NCI-H748 (cell line): ENCODE data around the gene RADX.

Source experiments
- DNase-seq: peaks from one replicate; lab custom pipeline; 2025; ENCODE audit not compliant: unreplicated experiment; lab: John Stamatoyannopoulos, UW

RADX gene

GRCh38 chrX:106680716-106681115 lies 68.9 kb downstream of the RADX start:
- no peak for DNase-seq

DNA sequence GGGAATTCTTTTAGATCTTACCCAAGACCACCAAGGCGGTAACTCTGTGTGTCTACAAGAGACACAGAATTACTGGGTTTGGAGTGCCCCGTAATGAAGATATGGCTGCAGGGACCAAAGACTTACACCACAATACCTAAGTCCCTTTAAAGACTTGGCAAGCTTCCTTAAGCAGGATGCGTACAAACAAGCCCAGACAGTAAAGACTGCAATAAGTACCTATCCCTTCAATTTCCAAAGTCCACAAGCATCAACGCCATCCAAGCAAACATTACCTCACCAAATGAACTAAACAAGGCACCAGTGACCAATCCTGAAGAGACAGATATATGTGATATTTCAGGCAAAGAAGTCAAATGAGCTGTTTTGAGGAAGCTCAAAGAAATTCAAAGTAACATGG lies 72.4 kb downstream of the RADX start:
- DNase-seq = no peak

DNA sequence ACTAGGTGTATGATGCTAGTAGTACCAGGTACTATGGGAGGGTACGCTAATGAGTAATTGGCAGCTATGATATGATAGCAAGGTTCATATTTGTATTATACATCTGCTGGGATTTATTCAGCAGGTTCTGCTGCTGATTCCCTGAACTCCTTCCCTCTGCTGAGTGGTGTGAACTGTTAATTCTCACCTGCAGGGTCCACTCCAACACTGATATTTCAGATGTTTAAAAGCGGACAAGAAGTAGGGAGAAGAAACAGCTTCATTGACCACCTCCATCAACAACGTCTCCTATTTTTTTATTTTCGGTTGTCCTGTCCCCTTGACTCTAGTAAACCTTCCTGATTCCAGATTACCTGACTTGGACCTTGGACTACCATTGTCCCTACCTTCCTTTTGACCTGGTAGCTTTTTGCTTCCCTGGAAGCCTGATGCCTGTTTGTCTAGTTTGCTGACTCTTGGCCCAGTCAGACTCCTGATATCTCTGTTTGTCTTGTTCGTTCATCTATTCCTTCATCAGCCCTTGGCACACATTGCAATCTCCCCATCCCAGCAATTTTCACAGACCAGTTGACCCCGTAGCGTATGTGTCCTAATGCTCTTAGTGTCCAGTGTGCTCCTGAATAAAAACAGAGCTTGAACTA lies 80.8 kb downstream of the RADX start:
- no peak for DNase-seq

- no peak for DNase-seq
These were observed 84.7 kb downstream of the RADX start for GRCh38 chrX:106696502-106696901.

- no peak for DNase-seq
These were observed 86.9 kb downstream of the RADX start for GRCh38 chrX:106698693-106699092.

GRCh38 chrX:106702636-106703035 lies 90.9 kb downstream of the RADX start:
- no peak for DNase-seq

- no peak for DNase-seq
These were observed 94.7 kb downstream of the RADX start for GRCh38 chrX:106706466-106706865.

- no peak for DNase-seq
These were observed 96.1 kb downstream of the RADX start for GRCh38 chrX:106707771-106708454.

- no peak for DNase-seq
These were observed 99.0 kb downstream of the RADX start for GRCh38 chrX:106710771-106711170.

DNA sequence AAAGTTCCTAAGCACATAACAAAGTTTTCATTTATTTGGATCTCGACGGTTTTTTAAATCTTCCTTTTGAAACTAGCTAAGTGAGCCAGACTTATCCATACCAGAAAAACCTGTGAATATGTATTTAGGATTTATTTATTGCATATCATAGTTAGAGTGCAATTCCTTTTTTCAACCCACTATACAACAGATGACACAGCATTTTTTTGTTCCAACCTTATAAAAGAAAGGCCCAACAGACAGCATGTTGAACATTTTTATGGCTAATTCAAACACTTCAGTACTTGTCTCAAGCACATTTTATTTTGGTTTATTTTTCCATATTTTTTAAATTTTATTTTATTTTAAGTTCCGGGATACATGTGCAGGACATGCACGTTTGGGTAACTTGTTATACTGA lies 99.6 kb downstream of the RADX start:
- DNase-seq = no peak

- DNase-seq = no peak
These were observed 104.2 kb downstream of the RADX start for GRCh38 chrX:106716004-106716403.

DNA sequence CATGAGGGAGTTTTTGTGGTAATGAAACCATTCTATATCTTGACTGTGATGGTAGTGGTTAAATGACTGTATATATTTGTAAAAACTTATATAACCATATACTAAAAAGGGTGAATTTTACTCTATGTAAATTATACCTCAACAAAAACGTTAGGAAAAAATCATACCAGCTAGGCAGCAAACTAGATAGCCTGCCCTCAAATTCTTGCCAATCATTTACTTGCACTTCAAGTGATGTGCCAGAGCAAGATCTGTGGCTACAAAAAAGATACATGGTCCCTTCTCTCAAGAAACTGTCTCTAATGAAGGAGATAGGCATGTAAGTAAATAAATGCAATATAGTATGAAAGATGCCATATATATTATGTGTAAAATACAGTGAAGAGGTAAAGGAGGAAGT lies 104.7 kb downstream of the RADX start:
- no peak for DNase-seq

DNA sequence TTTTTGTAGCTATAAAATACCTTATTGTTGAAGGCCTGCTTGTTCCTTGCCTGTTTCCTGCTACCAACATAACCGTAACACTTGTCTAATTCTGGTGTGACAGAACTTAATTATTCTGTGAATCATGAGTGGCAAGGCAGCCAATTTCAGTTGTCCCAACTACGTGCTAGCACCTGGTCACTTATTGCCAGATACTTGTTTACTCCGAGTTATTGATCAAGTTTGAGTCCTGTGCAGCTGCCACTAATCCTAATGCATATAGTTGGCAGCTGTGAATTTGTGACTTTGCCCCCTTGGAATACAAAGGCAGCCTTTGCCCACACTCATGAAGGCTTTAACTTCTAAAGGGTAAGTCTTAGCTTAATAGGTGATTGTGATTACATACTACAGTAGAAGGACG lies 106.9 kb downstream of the RADX start:
- DNase-seq = no peak

DNA sequence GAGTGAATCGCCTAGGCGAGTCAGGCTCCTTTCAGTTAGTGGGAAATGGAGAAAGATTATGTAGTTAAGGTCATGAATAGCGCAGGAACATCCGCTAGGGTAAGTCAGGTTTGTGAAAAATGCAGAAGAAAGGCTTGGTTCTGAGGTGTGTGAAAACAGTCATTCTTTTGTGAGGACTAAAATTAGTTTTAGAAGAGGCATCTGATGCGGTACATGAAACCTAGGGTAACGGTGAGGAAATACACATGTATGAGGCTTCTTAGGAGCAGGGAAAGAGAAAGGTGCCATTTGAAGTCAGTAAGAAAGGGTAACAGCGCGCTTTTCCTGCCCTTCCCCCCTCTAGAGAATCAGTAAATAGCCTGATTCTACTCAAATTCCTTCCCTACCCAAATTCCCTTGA lies 114.2 kb downstream of the RADX start:
- DNase-seq = peak; percentile 3

- DNase-seq = peak; percentile 74
These were observed 115.0 kb downstream of the RADX start, which contains the start of gene RNF128 for GRCh38 chrX:106726485-106727437. Gene RNF128, plus strand, starts transcription at chrX:106726701. Its CDS starts 213 bp downstream, at chrX:106726914.

DNA sequence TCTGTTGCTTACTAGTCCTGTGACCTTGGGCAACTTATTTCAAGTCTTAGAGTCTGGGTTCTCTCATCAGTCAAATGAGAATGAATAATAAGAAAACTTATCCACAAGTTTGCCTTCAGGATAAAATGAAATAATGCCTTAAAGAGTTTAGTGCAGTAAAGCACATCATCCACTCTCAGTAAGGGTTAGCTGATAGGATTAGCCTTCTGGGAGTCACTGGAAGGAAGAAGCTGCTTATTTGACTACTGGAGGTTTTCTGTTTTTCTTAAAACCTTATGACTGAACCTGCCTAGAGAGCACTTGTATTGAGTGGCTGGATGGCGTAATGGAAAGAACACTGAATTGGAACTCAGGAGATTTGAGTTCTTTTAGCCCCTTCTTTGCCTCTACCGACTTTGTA lies 116.6 kb downstream of the RADX start:
- DNase-seq = no peak
